CD4-positive, alpha-beta T cell (primary cell): Measurements from ENCODE around the gene GMPR2. TPM values are rescaled to one million over a fixed set of nuclear protein-coding genes. Genes with fewer than 3 reads are reported as not detected.
"Not testable (repeated sequence)": the region's sequence is repeated elsewhere in the genome, so short reads cannot be mapped to it uniquely, and the experiment has no call there.

Experiments used
- ATAC-seq: fragments of 200-7000 bp; cut with Tn5 transposase; one replicate; pipeline ENCODE4 v1.10.0; 2022; ENCODE audit warnings: mild to moderate bottlenecking; ENCODE audit not compliant: poor library complexity
- CTCF ChIA-PET: fragments of 350-600 bp; sonication (Branson Sonifier 250); formaldehyde crosslinking; loops from one replicate; lab custom pipeline; 2021; ENCODE audit warnings: antibody characterized with exemption, inconsistent platforms; lab: Charles Lee
- POLR2A ChIA-PET: fragments of 350-600 bp; sonication (Branson Sonifier 250); formaldehyde crosslinking; loops from one replicate; lab custom pipeline; 2021; ENCODE audit warnings: antibody characterized with exemption, inconsistent platforms; lab: Charles Lee
- DNase-seq, 14 experiments: peaks; one replicate each; pipeline ENCODE4 v3.0.0-alpha.2; 2013 to 2020; ENCODE audit warnings: mixed read lengths in 2 of 14
- H3K27ac ChIP-seq, 2 donors: one replicate each; pipeline versions ENCODE4 v1.5.1 to v1.7.0; 2013; ENCODE audit warnings: low read length in 2 of 2, low read depth in 1 of 2, mild to moderate bottlenecking in 1 of 2
- H3K27me3 ChIP-seq, 2 experiments: 1 replicate in 1 of 2; 2 replicates in 1 of 2; pipeline versions ENCODE4 v1.6.1 to v1.7.0; 2013; ENCODE audit warnings: low read length in 2 of 2, control low read depth in 1 of 2, mild to moderate bottlenecking in 1 of 2, moderate library complexity in 1 of 2; ENCODE audit not compliant: insufficient read depth in 2 of 2, control insufficient read depth in 1 of 2
- H3K36me3 ChIP-seq: one replicate; pipeline ENCODE4 v1.6.1; 2013; ENCODE audit warnings: low read length, control low read depth; ENCODE audit not compliant: insufficient read depth
- H3K4me1 ChIP-seq: one replicate; pipeline ENCODE4 v1.6.1; 2013; ENCODE audit warnings: low read length, control low read depth; ENCODE audit not compliant: insufficient read depth
- H3K4me3 ChIP-seq: one replicate; pipeline ENCODE4 v1.5.1; 2013; ENCODE audit warnings: mild to moderate bottlenecking, low read length, moderate library complexity
- H3K9me3 ChIP-seq, 2 experiments: 1 replicate in 1 of 2; 2 replicates in 1 of 2; pipeline versions ENCODE4 v1.6.1 to v1.7.0; 2013; ENCODE audit warnings: low read length in 2 of 2, mild to moderate bottlenecking in 2 of 2, control low read depth in 1 of 2, moderate library complexity in 1 of 2; ENCODE audit not compliant: control insufficient read depth in 1 of 2, insufficient read depth in 1 of 2
- H3K27ac Mint-ChIP-seq: one replicate; pipeline ENCODE4 v1.8.0; 2020; ENCODE audit warnings: mixed read lengths
- H3K27me3 Mint-ChIP-seq: one replicate; pipeline ENCODE4 v1.8.0; 2021; ENCODE audit warnings: mixed read lengths
- H3K36me3 Mint-ChIP-seq: one replicate; pipeline ENCODE4 v1.8.0; 2021; ENCODE audit warnings: low read depth, mixed read lengths
- H3K4me1 Mint-ChIP-seq: one replicate; pipeline ENCODE4 v1.8.0; 2021; ENCODE audit warnings: low read depth, mixed read lengths
- H3K4me3 Mint-ChIP-seq: one replicate; pipeline ENCODE4 v1.8.0; 2020; ENCODE audit warnings: mild to moderate bottlenecking, mixed read lengths
- H3K9me3 Mint-ChIP-seq: one replicate; pipeline ENCODE4 v1.8.0; 2020; ENCODE audit warnings: mixed read lengths
- CTCF ChIP-seq: fragments of 200-600 bp; IDR thresholded peaks from one replicate; pipeline ENCODE4 v1.8.0; 2022; ENCODE audit warnings: antibody characterized with exemption, mild to moderate bottlenecking
- intact Hi-C, 2 experiments: fragments of 100-400 bp; cut with DNase I in 1 of 2; cut with micrococcal nuclease in 1 of 2; formaldehyde crosslinking; loops; one replicate each; pipeline versions ENCODE4 v1.15.1 to v1.9.0; 2023 to 2025; cut with DNase I, micrococcal nuclease
- total RNA-seq, 174 experiments: library from RNA in 2 of 174; stranded (reverse) in 2 of 174; gene quantifications; one replicate each; pipeline ENCODE4 v1.2.3 and lab custom pipeline; 2021 to 2026

GMPR2 gene
- total RNA-seq, 2 experiments from 2014 or later: 22.2 to 24.8 TPM

DNA sequence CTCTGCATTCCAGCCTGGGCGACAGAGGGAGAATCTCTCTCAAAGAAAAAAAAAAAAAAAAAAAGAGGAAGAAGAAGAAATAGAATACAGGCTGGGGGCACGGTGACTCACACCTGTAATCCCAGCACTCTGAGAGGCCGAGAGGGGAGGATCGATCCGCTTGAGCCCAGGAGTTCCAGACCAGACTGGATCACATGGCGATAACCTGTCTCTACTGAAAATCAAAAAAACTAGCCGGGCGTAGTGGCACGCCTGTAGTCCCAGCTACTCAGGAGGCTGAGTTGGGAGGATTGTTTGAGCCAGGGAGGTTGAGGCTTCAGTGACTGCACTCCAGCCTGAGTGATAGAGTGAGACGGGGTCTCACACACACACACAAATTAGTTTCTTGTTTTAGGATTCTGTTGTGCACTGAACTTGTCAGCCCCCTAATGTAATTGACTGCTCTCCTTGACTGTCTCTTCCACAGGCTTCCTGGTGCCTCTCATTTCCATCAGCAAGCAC is 10.7 kb downstream of the GMPR2 start:
- H3K4me3 ChIP-seq: peak overlapping the region; percentile 93
- peak overlapping the region; percentile 97 to 100 for H3K27ac ChIP-seq
- POLR2A ChIA-PET: interaction anchor here (0.6 to 3.6 kb wide), 30 partner anchors 8 to 200 kb away, joined by 3 to 144 read pairs (median 16); partner anchors contain the start of genes CBLN3, CHMP4A, CIDEB and DCAF11
- H3K27ac Mint-ChIP-seq: peak overlapping the region; percentile 100
- DNase-seq (peak in 4 of 14 experiments; percentile 16 to 64 (median 44)), ATAC-seq (no peak)
- peaks cover 62% of the 10 kb centered on the region for H3K4me1 Mint-ChIP-seq
- H3K4me1 ChIP-seq: peaks cover 64% of the 10 kb centered on the region
- H3K36me3 ChIP-seq: peaks cover 28% of the 10 kb centered on the region
- intact Hi-C loops: loop anchor here (1.0 to 2.0 kb wide), 3 partner anchors 27 to 54 kb away; partner anchors contain the start of genes MDP1 (in 1 of the 2) and RABGGTA (in 1 of the 2)
- no peak for TF ChIP-seq CTCF
- no peaks in the 10 kb centered on the region for H3K27me3 ChIP-seq
- CTCF ChIA-PET: interaction anchor here (0.7 to 7.3 kb wide), 22 partner anchors 11 to 193 kb away, joined by 3 to 90 read pairs (median 8); partner anchors contain the start of genes CHMP4A, CIDEB, DHRS1 and GMPR2
- no peaks in the 10 kb centered on the region for H3K9me3 Mint-ChIP-seq
- H3K9me3 ChIP-seq: no peaks in the 10 kb centered on the region
- H3K36me3 Mint-ChIP-seq: peaks cover 40% of the 10 kb centered on the region
- peak overlapping the region; percentile 99 for H3K4me3 Mint-ChIP-seq
- H3K27me3 Mint-ChIP-seq: no peaks in the 10 kb centered on the region

- POLR2A ChIA-PET: interaction anchor here (0.6 to 2.6 kb wide), 4 partner anchors 26 to 50 kb away, joined by 3 to 17 read pairs (median 4); partner anchors contain the start of gene RABGGTA
- ATAC-seq, intact Hi-C loops, H3K27me3 Mint-ChIP-seq, H3K4me3 Mint-ChIP-seq, H3K27me3 ChIP-seq, H3K27ac ChIP-seq, H3K9me3 Mint-ChIP-seq, H3K9me3 ChIP-seq, H3K4me3 ChIP-seq: not testable (repeated sequence)
- H3K4me1 ChIP-seq: peaks cover 45% of the 10 kb centered on the region
- peak in 1 of 14 experiments; percentile 16 for DNase-seq
- H3K36me3 ChIP-seq: peaks cover 13% of the 10 kb centered on the region
- Mint-ChIP-seq H3K36me3 (peaks cover 26% of the 10 kb centered on the region), H3K4me1 (peaks cover 50% of the 10 kb centered on the region), H3K27ac (peak overlapping the region; percentile 84)
- CTCF ChIA-PET: interaction anchor here (1.0 to 7.3 kb wide), 4 partner anchors 30 to 186 kb away, joined by 4 to 90 read pairs (median 6); partner anchors contain the start of genes DHRS1, MDP1 and NOP9
These were observed 12.6 kb downstream of the GMPR2 start for GRCh38 chr14:24245350-24245749.

GRCh38 chr14:24246765-24247212 is 14.1 kb downstream of the GMPR2 start:
- Mint-ChIP-seq H3K27ac (peak overlapping the region; percentile 78), H3K9me3 (no peaks in the 10 kb centered on the region), H3K4me1 (peaks cover 43% of the 10 kb centered on the region), H3K27me3 (no peaks in the 10 kb centered on the region), H3K4me3 (peak overlapping the region; percentile 83), H3K36me3 (peaks cover 19% of the 10 kb centered on the region)
- ChIA-PET CTCF (interaction anchor here (0.5 to 7.3 kb wide), 7 partner anchors 25 to 185 kb away, joined by 3 to 90 read pairs (median 7); partner anchors contain the start of genes DHRS1, MDP1, NOP9 and RABGGTA), POLR2A (interaction anchor here (0.7 to 2.6 kb wide), 8 partner anchors 8 to 183 kb away, joined by 3 to 17 read pairs (median 5); partner anchors contain the start of genes CBLN3, DCAF11, IRF9 and KHNYN)
- Histone ChIP-seq H3K9me3 (no peaks in the 10 kb centered on the region), H3K27me3 (no peaks in the 10 kb centered on the region), H3K4me1 (peaks cover 30% of the 10 kb centered on the region), H3K4me3 (no peak overlapping the region), H3K36me3 (peaks cover 8% of the 10 kb centered on the region), H3K27ac (peak overlapping the region; percentile 8 to 17)
- TF ChIP-seq CTCF: no peak
- DNase-seq (peak in 4 of 14 experiments; percentile 33 to 79 (median 52)), ATAC-seq (no peak)
- intact Hi-C loops: no loop called here
